GM19468 (cell line): ENCODE measurements around the gene DENND10.
"Not testable (repeated sequence)": the region's sequence is repeated elsewhere in the genome, so short reads cannot be mapped to it uniquely, and the experiment has no call there.

ENCODE experiments used
- ATAC-seq: cut with Tn5 transposase; IDR thresholded peaks from one replicate; pipeline ENCODE4 v1.9.1; 2021; ENCODE audit warnings: mild to moderate bottlenecking, moderate library complexity, moderate number of reproducible peaks; ENCODE audit not compliant: unreplicated experiment; ENCODE audit errors: extremely low read depth

DENND10 gene

DNA sequence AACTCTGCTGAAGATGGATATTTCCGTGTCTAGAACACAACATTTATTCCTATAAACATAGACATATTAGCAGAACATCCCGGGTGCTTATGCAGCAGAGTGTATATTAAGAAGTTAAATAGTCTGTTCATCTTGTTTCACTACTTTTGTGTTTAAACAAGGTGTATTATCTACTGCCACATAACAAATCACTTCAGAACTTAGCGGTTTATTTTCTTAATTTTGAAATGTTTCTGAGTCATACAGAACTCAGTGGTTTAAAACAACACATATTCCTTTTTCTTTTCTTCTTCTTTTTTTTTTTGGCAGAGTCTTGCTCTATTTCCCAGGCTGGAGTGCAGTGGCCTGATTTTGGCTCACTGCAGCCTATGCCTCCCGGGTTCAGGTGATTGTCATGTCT is 25.8 kb downstream of the DENND10 start:
- ATAC-seq = no peak

DNA sequence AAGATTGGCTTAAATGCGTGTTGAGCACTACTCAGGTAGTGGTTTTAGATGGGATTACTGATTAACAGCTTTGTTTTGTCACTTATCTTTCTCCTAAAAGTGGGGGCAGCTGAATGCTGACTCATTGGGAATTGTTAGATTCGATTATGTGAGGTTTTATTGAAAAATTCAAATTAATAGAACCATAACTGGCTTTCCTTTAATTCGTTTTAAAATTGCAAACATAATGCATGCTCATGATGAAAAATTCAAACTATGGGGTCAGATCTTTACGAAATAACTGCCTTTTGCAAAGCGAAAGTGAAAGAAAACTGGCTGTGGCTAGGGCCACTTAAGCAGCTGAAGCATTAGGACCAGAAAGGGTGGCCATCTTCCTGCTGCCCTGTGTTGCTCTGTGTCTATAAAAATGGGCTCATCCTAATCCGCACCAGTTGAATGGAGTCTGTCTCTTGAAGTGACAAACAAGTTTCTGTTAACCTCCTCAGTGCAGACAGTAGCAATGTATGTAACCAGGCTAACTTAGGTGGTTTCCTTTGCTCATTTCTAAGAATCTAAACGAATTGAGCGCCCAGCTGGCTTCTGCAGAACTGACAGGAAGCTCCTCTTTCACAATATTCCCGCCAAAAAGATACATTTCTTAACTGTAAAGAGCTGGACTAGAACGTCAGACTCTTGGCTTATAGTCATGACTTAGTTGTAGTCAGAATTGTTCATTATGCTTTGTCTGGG is 27.8 kb downstream of the DENND10 start:
- no peak for ATAC-seq

DNA sequence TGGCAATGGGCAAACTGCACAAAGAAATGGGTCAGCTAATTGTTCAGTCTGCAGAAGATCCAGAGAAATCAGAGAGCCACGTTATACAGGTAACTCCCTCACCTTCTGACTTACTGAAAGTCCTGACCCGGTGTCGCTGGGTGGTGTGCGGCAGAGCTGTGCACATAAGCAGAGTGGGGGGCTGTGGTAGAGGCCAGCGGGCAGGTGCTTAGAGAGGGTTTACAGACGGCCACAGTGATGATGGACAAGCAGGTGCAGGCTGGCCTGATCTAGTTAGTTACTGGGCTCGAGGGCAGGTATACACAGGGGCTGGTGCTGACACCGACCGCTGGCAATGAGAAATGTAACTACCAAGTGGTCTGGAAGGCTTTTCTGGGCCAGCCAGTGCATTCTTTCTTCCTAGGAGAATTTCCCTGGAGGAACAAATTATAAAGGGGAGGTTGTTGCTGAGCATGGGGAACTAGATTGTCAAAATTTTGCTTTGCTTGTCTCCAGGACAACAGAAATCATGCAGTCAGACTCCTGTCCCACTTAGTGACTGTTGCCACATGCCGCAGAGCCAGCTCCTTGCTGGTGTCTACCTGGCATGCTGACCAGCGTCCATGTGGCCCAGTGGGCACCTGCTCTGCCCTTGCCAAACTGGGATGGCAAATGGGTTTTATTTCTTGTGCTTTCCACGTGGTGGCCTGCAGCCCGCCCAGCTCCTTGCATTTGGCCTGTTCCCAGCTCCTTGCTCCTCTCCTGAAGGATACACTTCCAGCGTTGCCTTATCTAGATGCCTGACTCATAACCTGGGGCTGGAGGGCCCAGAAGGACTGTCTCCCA is 28.8 kb downstream of the DENND10 start:
- no peak for ATAC-seq

DNA sequence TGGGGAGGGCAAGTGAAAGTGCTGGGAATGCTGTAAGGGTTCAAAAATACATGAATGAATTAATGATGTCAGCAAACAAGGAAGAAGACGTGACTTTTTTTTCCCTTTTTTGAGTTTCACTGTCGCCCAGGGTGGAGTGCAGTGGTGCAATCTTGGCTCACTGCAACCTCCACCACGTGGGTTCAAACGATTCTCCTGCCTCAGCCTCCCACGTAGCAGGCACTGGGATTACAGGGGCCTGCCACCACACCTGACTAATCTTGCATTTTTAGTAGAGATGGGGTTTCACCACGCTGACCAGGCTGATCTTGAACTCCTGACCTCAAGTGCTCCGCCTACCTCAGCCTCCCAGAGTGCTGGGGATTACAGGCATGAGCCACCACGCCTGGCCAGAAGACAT is 30.0 kb downstream of the DENND10 start:
- ATAC-seq = no peak

- no peak for ATAC-seq
These were observed 31.6 kb downstream of the DENND10 start for GRCh38 chr10:119135513-119135881.

DNA sequence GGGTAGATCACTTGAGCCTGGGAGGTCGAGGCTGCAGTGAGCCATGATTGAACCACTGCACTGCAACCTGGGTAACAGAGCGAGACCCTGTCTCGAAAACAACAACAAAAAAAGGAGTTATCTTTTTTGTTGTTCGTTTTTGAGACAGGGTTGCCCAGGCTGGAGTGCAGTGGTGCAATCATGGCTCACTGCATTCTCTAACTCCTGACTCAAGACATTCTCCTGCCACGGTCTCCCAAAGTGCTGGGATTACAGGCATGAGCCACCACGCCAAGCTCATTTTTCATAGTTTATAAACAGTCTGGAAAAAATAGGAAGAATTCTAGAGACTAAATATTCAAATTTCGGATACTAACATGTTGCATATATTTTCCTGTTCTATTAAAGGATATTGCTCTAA is 32.2 kb downstream of the DENND10 start:
- ATAC-seq = no peak

GRCh38 chr10:119137878-119138277 is 34.0 kb downstream of the DENND10 start:
- not testable (repeated sequence) for ATAC-seq

GRCh38 chr10:119138346-119139306 is 34.7 kb downstream of the DENND10 start:
- no peak for ATAC-seq

DNA sequence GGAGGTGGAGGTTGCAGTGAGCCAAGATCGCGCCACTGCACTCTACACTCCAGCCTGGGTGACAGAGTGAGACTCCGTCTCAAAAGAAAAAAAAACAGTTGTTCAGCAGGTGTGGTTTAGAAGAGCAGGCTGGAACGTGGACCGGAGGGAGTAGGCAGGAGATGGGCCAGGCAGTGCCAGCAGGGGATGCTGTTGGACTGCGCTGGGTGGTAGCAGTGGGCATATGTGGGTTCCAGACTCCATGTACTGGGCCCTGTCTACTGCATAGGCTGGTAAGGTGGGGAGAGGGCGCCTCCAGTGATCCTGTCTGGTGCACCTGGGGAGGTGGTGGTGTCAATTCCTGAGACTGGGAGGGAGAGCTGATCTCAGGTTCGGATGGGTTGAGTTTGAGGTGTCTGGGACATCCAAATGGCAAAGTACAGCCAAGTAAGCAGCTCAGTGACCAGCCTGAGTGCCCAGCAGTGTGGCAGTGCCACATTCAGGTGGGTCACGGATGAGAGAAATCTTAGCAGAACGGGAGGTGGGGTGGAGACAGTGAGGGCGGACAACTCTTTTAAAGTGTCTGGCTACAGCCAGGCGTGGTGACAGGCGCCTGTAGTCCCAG is 35.7 kb downstream of the DENND10 start:
- no peak for ATAC-seq

DNA sequence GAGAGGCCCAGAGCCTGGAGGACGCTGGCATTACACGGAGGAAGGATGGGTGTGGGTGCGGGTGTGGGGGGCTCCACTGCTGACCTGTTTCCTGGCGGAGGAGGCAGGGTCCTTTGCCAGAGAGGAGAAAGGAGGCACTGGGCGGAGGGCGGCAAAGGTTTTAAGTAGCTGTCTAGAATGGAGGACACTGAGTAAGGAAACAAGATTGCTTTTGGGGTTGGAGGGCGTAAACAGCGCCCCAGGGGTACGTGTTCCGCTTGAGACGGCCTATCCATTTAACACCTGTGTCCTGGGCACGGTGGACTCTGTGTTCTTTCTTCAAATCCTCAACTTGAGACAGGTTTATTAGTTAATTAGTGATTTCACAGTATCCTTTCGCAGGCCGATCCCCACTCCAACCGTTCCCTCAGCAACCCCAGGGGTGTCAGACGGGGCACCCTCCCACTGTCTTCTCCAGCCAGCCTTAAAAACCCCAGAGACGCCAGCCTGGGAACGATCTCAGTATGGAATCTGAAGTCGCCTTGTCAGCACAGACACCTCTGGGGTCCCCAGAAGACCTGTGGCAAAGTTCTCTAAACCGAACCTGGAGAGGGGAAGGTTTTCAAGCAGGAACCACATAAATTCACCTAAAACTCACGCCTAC is 36.8 kb downstream of the DENND10 start:
- ATAC-seq = no peak

DNA sequence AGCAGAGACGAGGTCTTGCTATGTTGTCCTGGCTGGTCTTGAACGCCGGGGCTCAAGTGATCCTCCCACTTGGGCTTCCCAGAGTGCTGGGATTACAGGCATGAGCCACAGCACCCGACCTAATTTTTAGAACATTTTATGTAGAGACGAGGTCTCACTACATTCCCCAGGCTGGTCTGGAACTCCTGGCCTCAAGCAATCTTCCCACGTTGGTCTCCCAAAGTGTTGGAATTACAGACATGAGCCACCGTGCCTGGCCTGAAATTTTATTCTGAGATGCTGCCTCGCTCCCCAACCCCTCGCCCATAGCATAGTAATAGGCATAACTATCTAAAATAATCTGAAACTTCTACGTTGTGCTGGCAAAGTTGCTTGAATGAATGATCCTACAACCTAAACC is 39.7 kb downstream of the DENND10 start:
- ATAC-seq = no peak

DNA sequence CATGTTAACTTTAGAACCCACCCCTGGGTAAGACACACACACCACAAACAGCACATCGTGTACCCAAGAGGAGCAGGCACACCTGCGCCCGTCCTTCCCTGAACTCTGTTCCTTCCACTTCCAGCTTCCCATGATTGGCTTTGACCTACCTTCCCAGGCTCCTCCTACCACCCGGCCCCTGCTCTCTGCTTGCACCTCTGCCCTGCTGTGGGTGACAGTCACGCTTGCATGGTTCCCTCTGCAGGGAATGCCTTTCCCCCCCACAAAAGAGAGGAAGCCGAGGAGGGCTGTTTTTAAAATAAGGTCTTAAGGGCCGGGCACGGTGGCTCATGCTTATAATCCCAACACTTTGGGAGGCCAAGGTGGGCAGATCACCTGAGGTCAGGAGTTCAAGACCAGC is 45.2 kb downstream of the DENND10 start:
- no peak for ATAC-seq

- no peak for ATAC-seq
These were observed 45.8 kb downstream of the DENND10 start for GRCh38 chr10:119149729-119150128.

- not testable (repeated sequence) for ATAC-seq
These were observed 47.7 kb downstream of the DENND10 start for GRCh38 chr10:119151601-119152000.

DNA sequence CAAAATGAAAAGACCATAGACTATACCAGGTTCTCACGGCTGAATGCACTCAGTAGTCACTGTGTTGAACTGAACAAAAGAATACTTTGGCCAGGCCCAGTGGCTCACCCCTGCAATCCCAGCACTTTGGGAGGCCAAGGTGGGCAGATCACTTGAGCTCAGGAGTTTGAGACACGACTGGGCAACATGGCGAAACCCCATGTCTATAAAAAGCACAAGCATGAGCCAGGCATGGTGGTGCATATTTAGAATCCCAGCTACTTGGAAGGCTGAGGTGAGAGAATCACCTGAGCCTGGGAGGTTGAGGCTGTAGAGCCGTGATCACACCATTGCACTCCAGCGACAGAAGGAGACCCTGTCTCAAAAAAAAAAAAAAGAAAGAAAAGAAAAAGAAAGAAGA is 49.1 kb downstream of the DENND10 start:
- ATAC-seq = no peak

GRCh38 chr10:119153661-119154060 is 49.7 kb downstream of the DENND10 start:
- no peak for ATAC-seq

DNA sequence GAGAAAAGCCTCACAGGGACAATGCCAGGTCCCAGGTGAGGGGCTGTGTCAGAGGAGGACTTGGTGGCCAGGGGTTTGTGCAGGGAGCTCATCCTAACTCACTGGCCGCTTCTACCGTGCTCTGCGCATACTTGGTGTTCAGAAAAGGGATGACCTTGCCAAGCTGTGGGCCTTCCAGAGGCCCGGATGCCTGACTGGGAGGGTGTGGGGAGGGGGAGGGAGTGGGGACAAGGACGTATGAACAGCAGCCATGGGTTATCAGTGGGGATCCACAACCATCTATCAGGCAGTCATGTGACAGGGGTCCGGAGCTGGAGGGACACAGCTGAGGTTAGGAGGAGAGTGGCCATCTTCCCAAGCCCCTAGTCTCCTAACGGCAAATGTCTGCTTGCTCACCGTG is 55.4 kb downstream of the DENND10 start:
- ATAC-seq = no peak

GRCh38 chr10:119161680-119162451 is 58.0 kb downstream of the DENND10 start:
- no peak for ATAC-seq
